HCT116 (cell line): Measurements from ENCODE around the gene ENDOG. TPM values are rescaled to one million over a fixed set of nuclear protein-coding genes. Genes with fewer than 3 reads are reported as not detected.
A peak's percentile ranks its signal among the peaks of the same experiment; 100 is the strongest.

Experiments
- ATAC-seq: fragments of 200-7000 bp; cut with Tn5 transposase; 2 replicates; pipeline ENCODE4 v1.9.1; 2020; ENCODE audit warnings: mild to moderate bottlenecking, moderate library complexity
- BruUV-seq: library from RNA; stranded (reverse); fragments of 400-500 nt; replicated peaks from 2 replicates; lab custom pipeline; 2021; lab: Mats Ljungman, UMichigan
- CTCF ChIA-PET: fragments of 300-600 bp; sonication (Branson Sonifier 250); formaldehyde crosslinking; loops from one replicate; lab custom pipeline; 2021; ENCODE audit warnings: antibody characterized with exemption; lab: Charles Lee
- POLR2A ChIA-PET: fragments of 300-600, 350-600 bp; sonication (Branson Sonifier 250); formaldehyde crosslinking; loops from one replicate; lab custom pipeline; 2021; ENCODE audit warnings: antibody characterized with exemption; lab: Charles Lee
- RAD21 ChIA-PET, 2 experiments: fragments of 300-600 bp; sonication (Branson Sonifier 250); formaldehyde crosslinking; loops; one replicate each; lab custom pipeline; 2023; ENCODE audit warnings: low total read pairs in 2 of 2; ENCODE audit not compliant: uncharacterized antibody in 2 of 2, unreplicated experiment in 2 of 2, low non-redundant PET in 1 of 2; lab: Charles Lee
- DNase-seq: peaks from one replicate; pipeline ENCODE4 v3.0.0-alpha.2; 2010; ENCODE audit warnings: low read depth, low spot score
- H2AFZ ChIP-seq: fragments of 200-600 bp; shearing (Covaris generic), sonication (generic); 2 replicates; pipeline ENCODE4 v1.6.1; 2017; ENCODE audit warnings: low read depth, mixed run types, mixed read lengths, antibody characterized with exemption, low read length; ENCODE audit not compliant: poor library complexity, severe bottlenecking
- H3K27ac ChIP-seq: 2 replicates; pipeline ENCODE4 v1.5.1; 2012; ENCODE audit warnings: low read depth, low read length
- H3K27me3 ChIP-seq: fragments of 200-600 bp; sonication (generic); 2 replicates; pipeline ENCODE4 v1.6.1; 2016; ENCODE audit warnings: mixed run types, low read length, mixed read lengths; ENCODE audit not compliant: insufficient read depth
- H3K36me3 ChIP-seq, 2 experiments: fragments of 200-500 bp in 1 of 2; fragments of 200-600 bp in 1 of 2; sonication (Bioruptor generic) in 1 of 2; sonication (generic) in 1 of 2; 2 replicates each; pipeline versions ENCODE4 v1.5.1 to v1.6.1; 2014 to 2016; ENCODE audit warnings: low read length in 2 of 2, inconsistent platforms in 1 of 2, mixed read lengths in 1 of 2, mixed run types in 1 of 2; ENCODE audit not compliant: insufficient read depth in 2 of 2, control insufficient read depth in 1 of 2
- H3K4me1 ChIP-seq, 2 experiments: fragments of 200-600 bp in 1 of 2; sonication (generic) in 1 of 2; 2 replicates each; pipeline versions ENCODE4 v1.5.1 to v1.6.1; 2012 to 2017; ENCODE audit warnings: low read length in 2 of 2, inconsistent platforms in 1 of 2, mild to moderate bottlenecking in 1 of 2, mixed read lengths in 1 of 2, mixed run types in 1 of 2, moderate library complexity in 1 of 2; ENCODE audit not compliant: insufficient read depth in 2 of 2, control insufficient read depth in 1 of 2
- H3K4me2 ChIP-seq: fragments of 200-600 bp; sonication (generic); 2 replicates; pipeline ENCODE4 v1.6.1; 2017; ENCODE audit warnings: mixed run types, low read length, mixed read lengths
- H3K4me3 ChIP-seq, 2 experiments: fragments of 200-600 bp in 1 of 2; sonication (generic) in 1 of 2; replicated peaks in 1 of 2; 2 replicates each; pipeline ENCODE4 v1.5.1; 2011 to 2016; ENCODE audit warnings: low read length in 2 of 2, control low read depth in 1 of 2, low read depth in 1 of 2, mild to moderate bottlenecking in 1 of 2, mixed read lengths in 1 of 2, mixed run types in 1 of 2
- H3K79me2 ChIP-seq: fragments of 200-600 bp; sonication (generic); 2 replicates; pipeline ENCODE4 v1.6.1; 2017; ENCODE audit warnings: mild to moderate bottlenecking, mixed run types, low read length, moderate library complexity, mixed read lengths; ENCODE audit not compliant: insufficient read depth
- H3K9ac ChIP-seq: fragments of 200-600 bp; sonication (generic); 2 replicates; pipeline ENCODE4 v1.6.1; 2016; ENCODE audit warnings: low read length, mixed read lengths
- H3K9me2 ChIP-seq: fragments of 200-600 bp; sonication (generic), shearing (Covaris generic); 2 replicates; pipeline ENCODE4 v1.6.1; 2017; ENCODE audit warnings: mixed run types, mild to moderate bottlenecking, moderate library complexity; ENCODE audit not compliant: insufficient read depth
- H3K9me3 ChIP-seq, 2 experiments: fragments of 200-500 bp in 1 of 2; fragments of 200-600 bp in 1 of 2; sonication (Bioruptor generic) in 1 of 2; sonication (generic) in 1 of 2; 2 replicates each; pipeline ENCODE4 v1.6.1; 2014 to 2017; ENCODE audit warnings: low read length in 2 of 2, mixed read lengths in 2 of 2, inconsistent platforms in 1 of 2, low read depth in 1 of 2, mild to moderate bottlenecking in 1 of 2, mixed run types in 1 of 2, moderate library complexity in 1 of 2; ENCODE audit not compliant: control insufficient read depth in 1 of 2, insufficient read depth in 1 of 2
- H4K20me1 ChIP-seq: fragments of 200-600 bp; sonication (generic), shearing (Covaris generic); 2 replicates; pipeline ENCODE4 v1.6.1; 2017; ENCODE audit warnings: mixed run types, mild to moderate bottlenecking, moderate library complexity; ENCODE audit not compliant: insufficient read depth
- ATF3 ChIP-seq: IDR thresholded peaks from 2 replicates; pipeline ENCODE4 v1.6.1; 2012
- CTCF ChIP-seq, 3 experiments: fragments of 200-600 bp in 1 of 3; sonication (generic) in 1 of 3; IDR thresholded peaks in 2 of 3; conservative IDR thresholded peaks in 1 of 3; 2 replicates each; pipeline ENCODE4 v1.5.1; 2012 to 2017; ENCODE audit warnings: low read depth in 2 of 3, low read length in 2 of 3, antibody characterized with exemption in 1 of 3, borderline replicate concordance in 1 of 3, control low read depth in 1 of 3, mild to moderate bottlenecking in 1 of 3, mixed read lengths in 1 of 3, mixed run types in 1 of 3, moderate library complexity in 1 of 3; ENCODE audit not compliant: insufficient read depth in 1 of 3
- EGR1 ChIP-seq: IDR thresholded peaks from 2 replicates; pipeline ENCODE4 v1.6.1; 2012; ENCODE audit warnings: low read depth
- ELF1 ChIP-seq: IDR thresholded peaks from 2 replicates; pipeline ENCODE4 v1.6.1; 2012; ENCODE audit warnings: low read depth, borderline replicate concordance
- SRF ChIP-seq: IDR thresholded peaks from 2 replicates; pipeline ENCODE4 v1.6.1; 2012; ENCODE audit warnings: low read depth
- TCF7L2 ChIP-seq: IDR thresholded peaks from 2 replicates; pipeline ENCODE4 v1.7.0; 2011; ENCODE audit warnings: borderline replicate concordance, inconsistent platforms; ENCODE audit not compliant: insufficient read depth, insufficient read length; ENCODE audit errors: extremely low read depth
- YY1 ChIP-seq: IDR thresholded peaks from 2 replicates; pipeline ENCODE4 v1.6.1; 2011; ENCODE audit warnings: low read length, low read depth, moderate library complexity, mild to moderate bottlenecking; ENCODE audit not compliant: insufficient replicate concordance; ENCODE audit errors: extremely low read depth
- ZNF274 ChIP-seq: fragments of 200-500 bp; sonication (Bioruptor generic); IDR thresholded peaks from 2 replicates; pipeline ENCODE4 v1.6.1; 2014; ENCODE audit warnings: mild to moderate bottlenecking, low read depth, low read length, inconsistent platforms
- intact Hi-C: fragments of 100-400 bp; cut with micrococcal nuclease; formaldehyde crosslinking; loops from 2 replicates; pipeline ENCODE4 v1.10.0; 2022
- total RNA-seq: library from RNA; stranded (reverse); gene quantifications from one replicate; pipeline ENCODE4 v1.2.1, GENCODE V29; 2021; ENCODE audit not compliant: unreplicated experiment

The ENDOG gene
- total RNA-seq, 1 experiment from 2014 or later: 27.2 TPM

GRCh38 chr9:128819716-128820664 lies 1.7 kb downstream of the ENDOG start:
- peak overlapping the region; percentile 54 to 71 for H3K4me3 ChIP-seq
- no peak overlapping the region for H2AFZ ChIP-seq
- H3K9ac ChIP-seq: no peak overlapping the region
- peak overlapping the region; percentile 97 for H3K4me2 ChIP-seq
- H3K4me1 ChIP-seq: peaks cover 12 to 23% of the 10 kb centered on the region in 2 experiments; a peak in 3 of 4 replicates
- no peaks in the 10 kb centered on the region for H3K9me2 ChIP-seq
- no peaks in the 10 kb centered on the region for H3K79me2 ChIP-seq
- intact Hi-C loops: no loop called here
- ATAC-seq: no peak
- no peaks in the 10 kb centered on the region for H4K20me1 ChIP-seq
- POLR2A ChIA-PET: interaction anchor here (0.5 to 1.4 kb wide), 2 partner anchors 10 to 182 kb away, joined by 3 to 7 read pairs; partner anchors contain the start of gene SPOUT1
- no peak for DNase-seq
- peaks cover 13 to 14% of the 10 kb centered on the region in 2 experiments; a peak in 3 of 4 replicates for H3K36me3 ChIP-seq
- H3K27ac ChIP-seq: peak overlapping the region; percentile 85; the same call in 1 of the 2 replicates
- TF ChIP-seq TCF7L2 (no peak), EGR1 (no peak), SRF (no peak), ZNF274 (no peak), CTCF (IDR thresholded peaks at IDR 0.05 in 2 of 3, conservative IDR thresholded peaks at IDR 0.05 in 1 of 3; ENCODE audit: borderline replicate concordance in 1 of 3, insufficient read depth in 1 of 3, low read depth in 2 of 3, low read length in 2 of 3) (no peak), YY1 (no peak), ATF3 (no peak), ELF1 (no peak)
- CTCF ChIA-PET: interaction anchor here (1.1 to 1.5 kb wide), 2 partner anchors 10 to 153 kb away, joined by 3 read pairs; partner anchors contain the start of gene SPOUT1
- RAD21 ChIA-PET: interaction anchor here in 1 of 2 experiments (0.6 to 1.5 kb wide), 2 partner anchors 87 to 149 kb away, joined by 3 to 7 read pairs; no protein-coding TSS in a partner anchor
- H3K9me3 ChIP-seq: no peaks in the 10 kb centered on the region
- BruUV-seq: TSS peak; percentile 65
- no peaks in the 10 kb centered on the region for H3K27me3 ChIP-seq
